Progenitor cell of endocrine pancreas (in vitro differentiated cells): Measurements from ENCODE around the gene UGT1A5. TPM values are rescaled to one million over a fixed set of nuclear protein-coding genes. Genes with fewer than 3 reads are reported as not detected.
A peak's percentile ranks its signal among the peaks of the same experiment; 100 is the strongest.

ENCODE experiments used
- DNase-seq: peaks from one replicate; pipeline ENCODE4 v3.0.0; 2021; ENCODE audit warnings: low spot score; ENCODE audit not compliant: unreplicated experiment
- H3K27ac Mint-ChIP-seq: 2 replicates; pipeline ENCODE4 v1.8.0; 2021; ENCODE audit warnings: mild to moderate bottlenecking, moderate library complexity, mixed read lengths
- H3K27me3 Mint-ChIP-seq: 2 replicates; pipeline ENCODE4 v1.8.0; 2021; ENCODE audit warnings: mixed read lengths
- H3K36me3 Mint-ChIP-seq: 2 replicates; pipeline ENCODE4 v1.8.0; 2022; ENCODE audit warnings: mixed read lengths; ENCODE audit not compliant: insufficient read depth
- H3K4me1 Mint-ChIP-seq: 2 replicates; pipeline ENCODE4 v1.8.0; 2021; ENCODE audit warnings: low read depth, mixed read lengths
- H3K4me3 Mint-ChIP-seq: 2 replicates; pipeline ENCODE4 v1.8.0; 2021; ENCODE audit warnings: low read depth, mild to moderate bottlenecking, moderate library complexity, mixed read lengths
- H3K9me3 Mint-ChIP-seq: 2 replicates; pipeline ENCODE4 v1.8.0; 2021; ENCODE audit warnings: low read depth, mixed read lengths
- CTCF ChIP-seq: fragments of 200-600 bp; sonication (generic); IDR thresholded peaks from one replicate; pipeline ENCODE4 v1.5.0; 2021; ENCODE audit warnings: antibody characterized with exemption, mild to moderate bottlenecking; ENCODE audit not compliant: unreplicated experiment
- total RNA-seq: library from RNA; stranded (reverse); gene quantifications from 2 replicates; pipeline ENCODE4 v1.2.1, GENCODE V29; 2021

UGT1A5 gene
- total RNA-seq, 1 donor from 2014 or later, result not detected

GRCh38 chr2:233794128-233794658, 81.5 kb downstream of the UGT1A5 start:
- Mint-ChIP-seq H3K4me3 (no peak overlapping the region), H3K27me3 (peaks cover 14% of the 10 kb centered on the region), H3K27ac (no peak overlapping the region), H3K9me3 (no peaks in the 10 kb centered on the region), H3K36me3 (no peaks in the 10 kb centered on the region), H3K4me1 (no peaks in the 10 kb centered on the region)
- no peak for TF ChIP-seq CTCF
- DNase-seq, result no peak

- Mint-ChIP-seq H3K4me3 (no peak overlapping the region), H3K27me3 (peaks cover 17% of the 10 kb centered on the region), H3K4me1 (no peaks in the 10 kb centered on the region), H3K27ac (no peak overlapping the region), H3K9me3 (peaks cover 5% of the 10 kb centered on the region), H3K36me3 (no peaks in the 10 kb centered on the region)
- peak; percentile 6 for DNase-seq
- no peak for TF ChIP-seq CTCF
These were observed 83.0 kb downstream of the UGT1A5 start for GRCh38 chr2:233795735-233796171.

- H3K27me3 Mint-ChIP-seq, result peaks cover 12% of the 10 kb centered on the region
- no peak for TF ChIP-seq CTCF
- DNase-seq, result peak; percentile 2
- H3K36me3 Mint-ChIP-seq, result no peaks in the 10 kb centered on the region
- H3K9me3 Mint-ChIP-seq, result peaks cover 5% of the 10 kb centered on the region
- no peaks in the 10 kb centered on the region for H3K4me1 Mint-ChIP-seq
- no peak overlapping the region for H3K27ac Mint-ChIP-seq
- H3K4me3 Mint-ChIP-seq, result no peak overlapping the region
These were observed 83.5 kb downstream of the UGT1A5 start for GRCh38 chr2:233796254-233796653.

- DNase-seq, result peak; percentile 4
- H3K27ac Mint-ChIP-seq, result no peak overlapping the region
- TF ChIP-seq CTCF, result no peak
- no peak overlapping the region for H3K4me3 Mint-ChIP-seq
- peaks cover 11% of the 10 kb centered on the region for H3K27me3 Mint-ChIP-seq
- peaks cover 5% of the 10 kb centered on the region for H3K9me3 Mint-ChIP-seq
- no peaks in the 10 kb centered on the region for H3K36me3 Mint-ChIP-seq
- H3K4me1 Mint-ChIP-seq, result no peaks in the 10 kb centered on the region
These were observed 85.8 kb downstream of the UGT1A5 start for GRCh38 chr2:233798335-233799086.

GRCh38 chr2:233799087-233799665, 86.5 kb downstream of the UGT1A5 start:
- Mint-ChIP-seq H3K27ac (no peak overlapping the region), H3K4me1 (no peaks in the 10 kb centered on the region), H3K27me3 (peaks cover 14% of the 10 kb centered on the region), H3K36me3 (no peaks in the 10 kb centered on the region), H3K9me3 (peaks cover 5% of the 10 kb centered on the region), H3K4me3 (no peak overlapping the region)
- TF ChIP-seq CTCF, result no peak
- DNase-seq, result peak; percentile 3
